Measurements from ENCODE around the gene SLC25A31.

The SLC25A31 gene

GRCh38 chr4:127793528-127793927 is 63.3 kb downstream of the SLC25A31 start:
- H3K4me3 ChIP-seq = no peak overlapping the region
- intact Hi-C loops (cut with DNase I; ENCODE audit: low total_unique reads) = no loop called here

GRCh38 chr4:127799711-127800110 is 69.5 kb downstream of the SLC25A31 start:
- Histone ChIP-seq H3K4me1 (no peaks in the 10 kb centered on the region), H3K4me3 (no peak overlapping the region), H3K27me3 (no peaks in the 10 kb centered on the region), H3K9me3 (no peaks in the 10 kb centered on the region), H3K36me3 (peaks cover 5 to 27% (median 7%) of the 10 kb centered on the region in 3 donors), H3K27ac (no peak overlapping the region)
- intact Hi-C loops (cut with DNase I; ENCODE audit: low total_unique reads) = no loop called here
- no peak for TF ChIP-seq CTCF (IDR thresholded peaks at IDR 0.05)
- no peak for DNase-seq

More at GRCh38 chr4:127793528-127793927, 63.3 kb downstream of the SLC25A31 start:
- Histone ChIP-seq H3K36me3 (no peaks in the 10 kb centered on the region), H3K9me3 (no peaks in the 10 kb centered on the region), H3K4me1 (no peaks in the 10 kb centered on the region), H3K27me3 (no peaks in the 10 kb centered on the region), H3K27ac (no peak overlapping the region)
- no peak for DNase-seq
- TF ChIP-seq CTCF (IDR thresholded peaks at IDR 0.05) = no peak

GRCh38 chr4:127809173-127809800 is 79.1 kb downstream of the SLC25A31 start:
- no peaks in the 10 kb centered on the region for H3K4me1 ChIP-seq
- no peak for TF ChIP-seq CTCF (IDR thresholded peaks at IDR 0.05)
- DNase-seq = no peak
- H3K9me3 ChIP-seq = no peaks in the 10 kb centered on the region
- H3K27me3 ChIP-seq = no peaks in the 10 kb centered on the region
- no peak overlapping the region for H3K27ac ChIP-seq
- H3K4me3 ChIP-seq = no peak overlapping the region
- intact Hi-C loops (cut with DNase I; ENCODE audit: low total_unique reads) = no loop called here
- H3K36me3 ChIP-seq = peaks cover 11 to 26% (median 17%) of the 10 kb centered on the region in 3 donors

- no peaks in the 10 kb centered on the region for H3K9me3 ChIP-seq
- no peak overlapping the region for H3K27ac ChIP-seq
- intact Hi-C loops (cut with DNase I; ENCODE audit: low total_unique reads) = no loop called here
- peaks cover 0 to 21% (median 17%) of the 10 kb centered on the region in 3 donors for H3K36me3 ChIP-seq
- no peaks in the 10 kb centered on the region for H3K27me3 ChIP-seq
- H3K4me3 ChIP-seq = no peak overlapping the region
- DNase-seq = no peak
- no peaks in the 10 kb centered on the region for H3K4me1 ChIP-seq
- TF ChIP-seq CTCF (IDR thresholded peaks at IDR 0.05) = no peak
Observed at GRCh38 chr4:127810551-127810950, 80.4 kb downstream of the SLC25A31 start.

- Histone ChIP-seq H3K4me3 (no peak overlapping the region), H3K27ac (no peak overlapping the region), H3K9me3 (no peaks in the 10 kb centered on the region), H3K27me3 (no peaks in the 10 kb centered on the region), H3K36me3 (peaks cover 3 to 32% (median 15%) of the 10 kb centered on the region in 3 donors), H3K4me1 (no peaks in the 10 kb centered on the region)
- intact Hi-C loops (cut with DNase I; ENCODE audit: low total_unique reads) = no loop called here
- no peak for TF ChIP-seq CTCF (IDR thresholded peaks at IDR 0.05)
- DNase-seq = no peak
Observed at GRCh38 chr4:127822430-127822829, 92.2 kb downstream of the SLC25A31 start.

All from tibial artery (tissue), 4 donors.